Kidney (tissue), 14 donors: ENCODE results near the gene SYNE3. TPM values are rescaled to one million over a fixed set of nuclear protein-coding genes. Genes with fewer than 3 reads are reported as not detected.

Source experiments
- DNase-seq, 5 donors: peaks; one replicate each; pipeline ENCODE4 v3.0.0-alpha.2; 2013 to 2020
- FAIRE-seq: peaks from 2 replicates; lab custom pipeline; 2012; peaks lifted over from hg19 to GRCh38; lab: Jason Lieb, UNC
- H3K27ac ChIP-seq, 2 donors: one replicate each; pipeline ENCODE4 v1.7.0; 2013; ENCODE audit warnings: low read depth in 2 of 2, low read length in 2 of 2, inconsistent platforms in 1 of 2
- H3K27me3 ChIP-seq: one replicate; pipeline ENCODE4 v1.7.1; 2013; ENCODE audit warnings: low read length, inconsistent platforms; ENCODE audit not compliant: control insufficient read depth, insufficient read depth
- H3K36me3 ChIP-seq, 3 donors: one replicate each; pipeline versions ENCODE4 v1.7.0 to v1.7.1; 2013; ENCODE audit warnings: low read length in 3 of 3, control low read depth in 1 of 3, inconsistent platforms in 1 of 3; ENCODE audit not compliant: insufficient read depth in 3 of 3, control insufficient read depth in 2 of 3
- H3K4me1 ChIP-seq, 3 donors: one replicate each; pipeline versions ENCODE4 v1.7.0 to v1.7.1; 2013; ENCODE audit warnings: low read length in 3 of 3, inconsistent platforms in 1 of 3, low read depth in 1 of 3; ENCODE audit not compliant: control insufficient read depth in 2 of 3, insufficient read depth in 2 of 3
- H3K4me3 ChIP-seq, 3 donors: one replicate each; pipeline versions ENCODE4 v1.7.0 to v1.8.1; 2013; ENCODE audit warnings: low read length in 3 of 3, control low read depth in 1 of 3, inconsistent platforms in 1 of 3
- H3K9ac ChIP-seq, 3 donors: one replicate each; pipeline versions ENCODE4 v1.7.0 to v1.7.1; 2013; ENCODE audit warnings: low read length in 3 of 3, control low read depth in 1 of 3, inconsistent platforms in 1 of 3
- H3K9me3 ChIP-seq, 3 donors: one replicate each; pipeline versions ENCODE4 v1.7.0 to v1.7.1; 2013; ENCODE audit warnings: low read length in 3 of 3, control low read depth in 1 of 3, inconsistent platforms in 1 of 3; ENCODE audit not compliant: control insufficient read depth in 2 of 3, insufficient read depth in 1 of 3
- CTCF ChIP-seq: IDR thresholded peaks from 3 replicates; pipeline ENCODE4 v1.5.1; 2012; ENCODE audit warnings: mild to moderate bottlenecking, moderate library complexity, borderline replicate concordance; ENCODE audit not compliant: insufficient read depth; ENCODE audit errors: extremely low read depth
- intact Hi-C: fragments of 100-400 bp; cut with DNase I; formaldehyde crosslinking; loops from one replicate; pipeline ENCODE4 v1.11.1; 2022
- polyA plus RNA-seq: library from polyadenylated mRNA; stranded (reverse); fragments of 350-450 nt; fragmentation: Illumina TruSeq; extraction: RNeasy Lipid Tissue Mini Kit (QIAGEN cat#74804); gene quantifications from one replicate; pipeline ENCODE4 v1.2.3, GENCODE V29; 2014; ENCODE audit warnings: low read depth, low replicate concordance; ENCODE audit not compliant: insufficient read depth
- total RNA-seq: library from RNA; stranded (reverse); fragmentation: NEBNext Ultra II Directional; extraction: Animal tissue kit (Norgen Biotek cat#: 25700); gene quantifications from one replicate; pipeline ENCODE4 v1.2.1, GENCODE V29; 2021
- donor health status: control.
- donor health status: control.
- donor health status: control.
- donor health status: control.
- donor health status: control.
- donor health status: DM: yes; HTN: yes; CAD: no.
- donor health status: Normal renal cell carcinoma (clear cell type).

Gene SYNE3
- total and polyA plus RNA-seq, 2 donors from 2014 or later = 0.54 to 18.5 TPM

GRCh38 chr14:95514131-95515079 lies 2.0 kb downstream of the SYNE3 start:
- DNase-seq (peak in 3 of 5 donors; percentile 49 to 62 (median 62)), FAIRE-seq (no peak)
- intact Hi-C loops = no loop called here
- peaks cover 3% of the 10 kb centered on the region for H3K27me3 ChIP-seq
- no peaks in the 10 kb centered on the region for H3K36me3 ChIP-seq
- no peak overlapping the region for H3K9ac ChIP-seq
- no peak for TF ChIP-seq CTCF
- peaks cover 0 to 19% (median 3%) of the 10 kb centered on the region in 3 donors for H3K4me1 ChIP-seq
- no peak overlapping the region for H3K27ac ChIP-seq
- no peaks in the 10 kb centered on the region for H3K9me3 ChIP-seq
- no peak overlapping the region for H3K4me3 ChIP-seq

- H3K36me3 ChIP-seq = no peaks in the 10 kb centered on the region
- H3K4me3 ChIP-seq = no peak overlapping the region
- H3K27me3 ChIP-seq = peaks cover 3% of the 10 kb centered on the region
- no peak for TF ChIP-seq CTCF
- no peak overlapping the region for H3K27ac ChIP-seq
- H3K9ac ChIP-seq = no peak overlapping the region
- intact Hi-C loops = no loop called here
- FAIRE-seq (no peak), DNase-seq (peak in 1 of 5 donors; percentile 13)
- H3K4me1 ChIP-seq = peaks cover 0 to 16% (median 3%) of the 10 kb centered on the region in 3 donors
- H3K9me3 ChIP-seq = no peaks in the 10 kb centered on the region
These were observed 3.2 kb downstream of the SYNE3 start for GRCh38 chr14:95513291-95513690.

- H3K27me3 ChIP-seq = no peaks in the 10 kb centered on the region
- FAIRE-seq (no peak), DNase-seq (peak in 1 of 5 donors; percentile 11)
- TF ChIP-seq CTCF = no peak
- intact Hi-C loops = no loop called here
- H3K36me3 ChIP-seq = no peaks in the 10 kb centered on the region
- no peaks in the 10 kb centered on the region for H3K9me3 ChIP-seq
- no peak overlapping the region for H3K9ac ChIP-seq
- H3K4me3 ChIP-seq = no peak overlapping the region
- peaks cover 0 to 14% (median 0%) of the 10 kb centered on the region in 3 donors for H3K4me1 ChIP-seq
- H3K27ac ChIP-seq = no peak overlapping the region
These were observed 4.8 kb downstream of the SYNE3 start for GRCh38 chr14:95511687-95512086.
